BJ (cell line): Measurements from ENCODE around the gene ADCY9. TPM values are rescaled to one million over a fixed set of nuclear protein-coding genes. Genes with fewer than 3 reads are reported as not detected.
"Not testable (repeated sequence)": the region's sequence is repeated elsewhere in the genome, so short reads cannot be mapped to it uniquely, and the experiment has no call there.

Experiments
- CTCF ChIA-PET: fragments of 350-600 bp; formaldehyde crosslinking; extraction: SDS; loops from one replicate; lab custom pipeline; 2021; ENCODE audit warnings: antibody characterized with exemption, inconsistent platforms; lab: Yijun Ruan, JAX
- POLR2A ChIA-PET: fragments of 300-600 bp; sonication (Branson Sonifier 250); formaldehyde crosslinking; extraction: SDS; loops from one replicate; lab custom pipeline; 2021; ENCODE audit warnings: antibody characterized with exemption; lab: Charles Lee
- DNase-seq: peaks from one replicate; pipeline ENCODE4 v3.0.0-alpha.2; 2011; ENCODE audit warnings: low read depth
- H3K27me3 ChIP-seq: 2 replicates; pipeline ENCODE4 v1.6.0; 2011; ENCODE audit warnings: low read length; ENCODE audit not compliant: control insufficient read depth, insufficient read depth
- H3K36me3 ChIP-seq: 2 replicates; pipeline ENCODE4 v1.5.1; 2011; ENCODE audit warnings: low read length; ENCODE audit not compliant: control insufficient read depth, insufficient read depth
- H3K4me3 ChIP-seq: 2 replicates; pipeline ENCODE4 v1.5.1; 2011; ENCODE audit warnings: low read depth, mild to moderate bottlenecking, control low read depth, low read length
- polyA plus RNA-seq: library from polyadenylated mRNA; depleted of rRNA; stranded (reverse); fragments of >200 nt; gene quantifications from 2 replicates; pipeline ENCODE4 v1.2.3, GENCODE V29; 2011
- TF ChIP-seq, protein P1 (sequence below): IDR thresholded peaks from 2 replicates; pipeline ENCODE4 v1.5.1; 2011; ENCODE audit warnings: low read depth, mild to moderate bottlenecking, control low read depth, inconsistent platforms, low read length, moderate library complexity; ENCODE audit not compliant: insufficient read depth

ADCY9 gene
- polyA plus RNA-seq, 1 experiment = 28.2 TPM

DNA sequence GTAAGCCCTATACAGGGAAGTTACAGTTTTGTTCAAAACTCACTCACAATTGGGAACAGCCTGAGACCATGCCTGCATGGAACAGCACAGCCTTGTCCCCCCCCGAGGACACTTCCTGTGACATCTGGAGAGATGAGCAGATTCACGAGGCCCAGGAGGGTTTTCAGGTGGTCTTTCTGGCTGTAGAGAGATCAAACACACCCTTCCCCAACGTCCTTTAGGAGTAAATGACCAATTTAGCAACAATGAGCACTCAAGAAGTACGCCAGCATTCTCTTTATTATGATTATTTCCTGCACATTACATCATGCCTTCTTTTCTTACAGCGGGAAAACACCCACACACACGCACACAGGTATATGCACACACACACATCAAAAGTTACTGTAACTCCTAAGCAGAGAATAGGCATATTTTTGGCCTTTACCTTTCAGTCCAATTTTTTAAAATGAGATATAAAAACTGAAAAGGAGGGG lies 39.0 kb downstream of the ADCY9 start:
- ChIA-PET POLR2A (no interaction called here), CTCF (no interaction called here)
- TF ChIP-seq, protein P1, sequence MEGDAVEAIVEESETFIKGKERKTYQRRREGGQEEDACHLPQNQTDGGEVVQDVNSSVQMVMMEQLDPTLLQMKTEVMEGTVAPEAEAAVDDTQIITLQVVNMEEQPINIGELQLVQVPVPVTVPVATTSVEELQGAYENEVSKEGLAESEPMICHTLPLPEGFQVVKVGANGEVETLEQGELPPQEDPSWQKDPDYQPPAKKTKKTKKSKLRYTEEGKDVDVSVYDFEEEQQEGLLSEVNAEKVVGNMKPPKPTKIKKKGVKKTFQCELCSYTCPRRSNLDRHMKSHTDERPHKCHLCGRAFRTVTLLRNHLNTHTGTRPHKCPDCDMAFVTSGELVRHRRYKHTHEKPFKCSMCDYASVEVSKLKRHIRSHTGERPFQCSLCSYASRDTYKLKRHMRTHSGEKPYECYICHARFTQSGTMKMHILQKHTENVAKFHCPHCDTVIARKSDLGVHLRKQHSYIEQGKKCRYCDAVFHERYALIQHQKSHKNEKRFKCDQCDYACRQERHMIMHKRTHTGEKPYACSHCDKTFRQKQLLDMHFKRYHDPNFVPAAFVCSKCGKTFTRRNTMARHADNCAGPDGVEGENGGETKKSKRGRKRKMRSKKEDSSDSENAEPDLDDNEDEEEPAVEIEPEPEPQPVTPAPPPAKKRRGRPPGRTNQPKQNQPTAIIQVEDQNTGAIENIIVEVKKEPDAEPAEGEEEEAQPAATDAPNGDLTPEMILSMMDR = no peak
- no peaks in the 10 kb centered on the region for H3K27me3 ChIP-seq
- H3K36me3 ChIP-seq = no peaks in the 10 kb centered on the region; the same call in 1 of the 2 replicates
- DNase-seq = no peak
- H3K4me3 ChIP-seq = no peak overlapping the region

DNA sequence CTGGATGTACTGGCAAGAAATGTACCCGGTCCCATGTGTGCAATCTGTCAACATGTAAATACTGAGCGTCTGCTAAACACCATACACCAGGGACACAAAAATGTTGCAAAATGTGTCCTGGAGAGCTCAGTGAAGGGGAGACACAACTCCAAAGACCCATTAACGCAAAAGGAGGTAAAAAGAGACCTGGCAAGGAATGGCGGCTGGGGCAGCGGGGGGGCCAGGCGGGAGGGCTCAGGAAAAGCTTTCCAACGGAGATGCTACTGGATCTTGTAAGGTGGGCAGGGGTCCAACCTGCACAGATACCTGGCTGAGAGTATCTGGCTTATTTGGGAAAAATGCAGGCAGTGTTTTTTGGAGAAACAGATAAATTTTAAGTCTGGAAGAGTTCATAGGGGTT lies 40.7 kb downstream of the ADCY9 start:
- no peak for DNase-seq
- CTCF ChIA-PET = no interaction called here
- Histone ChIP-seq H3K27me3 (no peaks in the 10 kb centered on the region), H3K36me3 (no peaks in the 10 kb centered on the region; the same call in 1 of the 2 replicates), H3K4me3 (no peak overlapping the region)
- POLR2A ChIA-PET = no interaction called here
- TF ChIP-seq, protein P1 = no peak

DNA sequence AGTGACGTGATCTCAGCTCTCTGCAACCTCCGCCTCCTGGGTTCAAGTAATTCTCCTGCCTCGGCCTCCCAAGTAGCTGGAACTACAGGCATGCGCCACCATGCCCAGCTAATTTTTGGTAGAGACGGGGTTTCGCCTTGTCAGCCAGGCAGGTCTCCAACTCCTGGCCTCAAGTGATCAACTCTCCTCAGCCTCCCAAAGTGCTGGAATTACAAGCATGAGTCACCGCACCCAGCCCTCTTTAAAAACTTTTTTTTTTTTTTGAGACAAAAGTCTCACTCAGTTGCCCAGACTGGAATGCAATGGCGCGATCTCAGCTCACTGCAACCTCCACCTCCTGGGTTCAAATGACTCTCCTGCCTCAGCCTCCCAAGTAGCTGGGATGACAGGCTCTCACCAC lies 43.1 kb downstream of the ADCY9 start:
- DNase-seq, H3K36me3 ChIP-seq, H3K27me3 ChIP-seq, H3K4me3 ChIP-seq, CTCF ChIA-PET: not testable (repeated sequence)
- POLR2A ChIA-PET = interaction anchor here (0.6 kb wide), 1 partner anchor 19 kb away, joined by 4 read pairs; no protein-coding TSS in a partner anchor

DNA sequence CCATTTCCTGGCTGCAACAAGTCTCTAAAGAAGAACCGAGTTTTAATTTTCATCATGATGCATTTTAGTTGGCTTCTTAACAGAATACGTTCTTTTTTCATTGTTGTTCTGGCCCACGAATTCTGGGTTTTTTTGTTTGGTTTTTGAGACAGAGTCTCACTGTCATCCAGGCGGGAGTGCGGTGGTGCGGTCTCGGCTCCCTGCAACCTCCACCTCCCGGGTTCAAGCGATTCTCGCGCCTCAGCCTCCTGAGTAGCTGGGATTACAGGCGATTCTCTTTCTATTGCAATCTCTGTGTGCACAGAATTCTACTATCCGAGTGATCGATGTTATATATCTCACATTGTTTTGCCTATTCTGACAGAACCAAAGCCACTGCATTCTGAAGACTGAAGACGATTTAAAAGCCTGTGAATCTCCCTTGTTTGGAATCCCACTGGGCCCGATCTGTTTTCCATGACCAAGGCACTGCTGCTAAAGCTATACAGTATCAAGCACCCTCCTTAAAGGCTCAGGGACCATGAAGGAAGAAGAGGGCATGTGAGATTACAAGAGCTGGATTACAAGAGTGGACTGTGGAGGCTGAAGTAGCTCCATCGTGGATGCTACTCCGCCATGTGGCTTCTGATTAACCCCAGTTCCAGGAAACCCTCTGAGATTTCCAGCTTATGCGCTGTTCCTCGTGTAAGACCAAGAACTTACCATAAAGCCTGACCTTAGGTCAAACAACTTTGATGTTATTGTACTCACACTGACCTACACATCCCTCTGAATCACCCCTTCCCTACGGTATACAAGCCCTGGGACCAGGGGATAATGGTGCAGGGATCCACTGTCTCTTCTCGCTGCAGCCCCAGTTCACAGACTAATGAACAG lies 44.3 kb downstream of the ADCY9 start:
- TF ChIP-seq, protein P1 = no peak
- ChIA-PET CTCF (no interaction called here), POLR2A (no interaction called here)
- H3K36me3 ChIP-seq = no peaks in the 10 kb centered on the region; the same call in 1 of the 2 replicates
- DNase-seq = no peak
- H3K27me3 ChIP-seq = no peaks in the 10 kb centered on the region
- H3K4me3 ChIP-seq = no peak overlapping the region

DNA sequence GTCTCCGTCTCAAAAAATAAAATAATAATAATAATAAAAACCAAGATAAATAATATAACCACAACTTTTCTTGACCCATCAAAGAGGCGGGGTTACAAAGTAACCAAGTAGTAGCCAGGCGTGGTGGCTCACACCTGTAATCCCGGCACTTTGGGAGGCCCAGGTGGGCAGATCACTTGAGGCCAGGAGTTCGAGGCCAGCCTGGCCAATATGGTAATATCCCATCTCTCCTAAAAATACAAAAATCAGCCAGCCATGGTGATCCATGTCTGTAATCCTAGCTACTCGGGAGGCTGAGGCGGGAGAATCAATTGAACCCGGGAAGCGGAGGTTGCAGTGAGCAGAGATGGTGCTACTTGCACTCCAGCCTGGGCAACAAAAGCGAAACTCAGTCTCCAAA lies 45.3 kb downstream of the ADCY9 start:
- Histone ChIP-seq H3K36me3 (no peaks in the 10 kb centered on the region; the same call in 1 of the 2 replicates), H3K4me3 (no peak overlapping the region), H3K27me3 (no peaks in the 10 kb centered on the region)
- no peak for DNase-seq
- ChIA-PET POLR2A (no interaction called here), CTCF (no interaction called here)
- TF ChIP-seq, protein P1 = no peak
